LNCAP (cell line): ENCODE results near the gene F11.

Experiments used
- CTCF ChIP-seq: fragments of 450-650 bp; IDR thresholded peaks from 2 replicates; pipeline ENCODE4 v1.5.1; 2017; ENCODE audit warnings: mild to moderate bottlenecking

Gene F11

GRCh38 chr4:186243331-186243730, 22.7 kb upstream of the F11 start:
- no peak for TF ChIP-seq CTCF

DNA sequence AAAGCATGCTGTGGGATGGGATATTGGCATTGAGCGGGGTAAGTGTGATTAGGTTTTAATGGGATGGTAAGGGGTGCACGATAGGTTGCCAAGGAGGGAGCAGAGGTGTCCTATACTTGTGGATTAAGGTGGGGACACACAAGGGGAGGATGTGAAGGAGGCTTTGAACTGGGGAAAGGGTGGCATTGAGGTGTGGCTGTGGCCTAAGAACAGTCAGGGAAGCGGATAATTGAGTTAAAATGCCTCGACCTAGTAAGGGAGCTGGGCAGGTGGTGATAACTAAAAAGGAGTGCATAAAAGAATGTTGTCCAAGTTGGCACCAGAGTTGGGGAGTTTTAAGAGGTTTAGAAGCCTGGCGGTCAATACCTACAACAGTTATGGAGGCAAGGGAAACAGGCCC, 21.2 kb upstream of the F11 start:
- no peak for TF ChIP-seq CTCF

DNA sequence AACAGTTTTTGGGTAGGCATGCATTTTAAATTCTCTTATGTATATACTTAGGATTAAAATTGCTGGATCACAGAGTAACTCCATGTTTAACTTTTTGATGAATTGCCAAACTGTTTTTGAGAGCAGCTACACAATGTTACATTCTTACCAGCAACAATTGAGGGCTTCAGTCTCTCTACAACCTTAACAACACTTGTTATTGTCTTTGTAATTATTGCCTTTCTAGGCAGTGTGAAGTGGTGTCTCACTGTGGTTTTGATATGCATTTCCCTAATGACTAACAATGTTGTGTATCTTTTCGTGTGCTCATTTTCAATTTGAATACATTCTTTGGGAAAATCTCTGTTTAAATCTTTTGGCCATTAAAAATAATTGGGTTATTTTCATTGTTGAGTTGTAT, 17.3 kb upstream of the F11 start:
- TF ChIP-seq CTCF = no peak

DNA sequence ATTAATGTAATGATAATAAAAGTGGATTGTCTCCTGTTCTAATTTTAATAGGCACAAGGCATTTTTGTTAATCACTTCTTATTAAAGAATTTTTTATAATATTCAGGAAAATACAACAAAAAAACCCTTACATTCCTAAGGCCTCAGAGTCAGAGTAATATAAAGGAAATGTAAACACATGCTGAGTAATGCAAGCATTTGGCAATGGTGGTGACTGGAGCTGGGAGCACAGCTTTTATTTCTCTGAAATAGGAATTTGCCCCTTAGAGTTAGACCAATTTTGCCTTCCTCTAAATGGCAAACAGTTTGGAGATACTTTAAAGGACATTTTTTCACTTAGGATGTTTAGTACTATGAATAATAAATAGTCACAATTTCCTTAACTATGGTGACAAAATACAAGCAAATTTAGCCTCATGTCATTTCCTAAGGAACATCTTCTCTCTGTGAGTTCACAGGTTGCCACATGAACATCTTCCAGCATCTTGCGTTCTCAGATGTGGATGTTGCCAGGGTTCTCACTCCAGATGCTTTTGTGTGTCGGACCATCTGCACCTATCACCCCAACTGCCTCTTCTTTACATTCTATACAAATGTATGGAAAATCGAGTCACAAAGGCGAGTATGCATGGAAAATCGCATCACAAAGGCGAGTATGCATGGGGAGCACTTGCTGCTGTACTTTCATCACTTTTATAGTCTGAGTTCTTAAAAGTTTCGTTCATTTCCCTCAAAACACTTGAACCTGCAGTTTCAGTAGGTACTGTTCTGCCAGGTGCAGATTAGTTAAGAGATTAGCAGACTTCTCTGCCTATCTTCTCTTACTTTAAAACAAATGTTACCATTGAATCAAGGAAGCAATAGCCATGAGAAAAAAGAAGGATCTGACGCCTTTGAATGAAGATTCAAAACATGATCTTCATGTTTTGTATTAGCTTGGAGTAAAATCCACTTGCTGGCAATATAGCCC, 15.9 kb upstream of the F11 start:
- TF ChIP-seq CTCF = no peak

- TF ChIP-seq CTCF = no peak
Measured at GRCh38 chr4:186250760-186251159, 15.2 kb upstream of the F11 start.

DNA sequence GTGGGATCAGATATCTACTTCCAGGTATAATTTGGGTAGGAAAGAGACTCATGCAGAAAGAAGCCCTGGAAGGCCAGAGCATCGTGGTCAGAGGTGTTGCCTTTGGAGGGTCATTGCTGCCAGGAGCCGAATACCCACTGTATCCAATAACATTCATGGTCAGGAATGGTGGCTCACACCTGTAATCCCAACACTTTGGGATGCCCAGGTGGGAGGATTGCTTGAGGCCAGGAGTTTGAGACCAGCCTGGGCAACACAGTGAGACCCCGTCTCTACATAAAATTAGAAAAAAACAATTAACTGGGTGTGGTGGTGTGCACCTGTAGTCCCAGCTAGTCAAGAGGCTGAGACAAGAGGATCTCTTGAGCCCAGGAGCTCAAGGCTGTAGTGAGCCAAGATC, 10.9 kb upstream of the F11 start:
- TF ChIP-seq CTCF = no peak

DNA sequence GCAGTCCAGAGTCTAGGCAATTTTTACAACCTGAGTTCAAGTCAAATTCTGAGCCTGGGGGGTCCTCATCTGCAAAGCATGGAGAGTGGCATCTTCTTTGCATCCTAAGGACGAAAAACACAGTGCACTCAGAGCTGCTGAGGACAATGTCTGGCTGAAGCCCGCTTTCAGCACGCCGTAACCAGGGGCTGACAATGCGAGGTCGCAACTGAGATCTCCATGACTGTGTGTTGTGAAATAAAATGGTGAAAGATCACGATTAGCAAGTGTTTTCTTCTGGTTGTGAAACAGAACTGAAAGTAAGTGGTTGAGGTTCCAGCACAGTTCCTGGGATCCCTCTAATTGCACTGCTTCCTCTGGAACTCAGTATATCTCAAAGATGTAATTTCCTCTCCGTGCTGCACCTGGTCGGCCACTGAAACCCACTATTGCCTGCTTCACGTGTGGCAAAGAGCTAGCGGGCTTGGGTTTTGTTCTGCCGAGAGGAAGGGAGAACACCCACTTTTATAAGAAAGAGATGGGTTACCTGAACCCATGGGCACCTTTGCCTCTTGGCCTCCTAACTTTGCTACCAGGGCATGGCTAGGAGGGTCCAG, 7.7 kb upstream of the F11 start:
- no peak for TF ChIP-seq CTCF
